ENCODE data around the gene SMIM22. TPM values are rescaled to one million over a fixed set of nuclear protein-coding genes. Genes with fewer than 3 reads are reported as not detected.

The SMIM22 gene
- total RNA-seq, 1 donor from 2014 or later = not detected

- no peak for TF ChIP-seq CTCF (conservative IDR thresholded peaks at IDR 0.05)
- Mint-ChIP-seq H3K27me3 (ENCODE audit: low read depth) (no peaks in the 10 kb centered on the region), H3K9me3 (no peaks in the 10 kb centered on the region), H3K4me1 (no peaks in the 10 kb centered on the region), H3K4me3 (no peak overlapping the region), H3K27ac (ENCODE audit: unreplicated experiment) (no peak overlapping the region), H3K36me3 (ENCODE audit: low read depth) (peaks cover 8% of the 10 kb centered on the region)
- DNase-seq (ENCODE audit: low read depth, low spot score) = no peak
Observed at GRCh38 chr16:4820652-4821051, 25.5 kb downstream of the SMIM22 start.

- no peak for DNase-seq (ENCODE audit: low read depth, low spot score)
- no peak for TF ChIP-seq CTCF (conservative IDR thresholded peaks at IDR 0.05)
- Mint-ChIP-seq H3K9me3 (no peaks in the 10 kb centered on the region), H3K4me3 (no peak overlapping the region), H3K27me3 (ENCODE audit: low read depth) (no peaks in the 10 kb centered on the region), H3K4me1 (no peaks in the 10 kb centered on the region), H3K36me3 (ENCODE audit: low read depth) (peaks cover 4% of the 10 kb centered on the region), H3K27ac (ENCODE audit: unreplicated experiment) (peak overlapping the region; percentile 44)
Observed at GRCh38 chr16:4825196-4825595, 30.0 kb downstream of the SMIM22 start.

GRCh38 chr16:4826526-4826925, 31.4 kb downstream of the SMIM22 start:
- no peak for DNase-seq (ENCODE audit: low read depth, low spot score)
- H3K36me3 Mint-ChIP-seq (ENCODE audit: low read depth) = peaks cover 8% of the 10 kb centered on the region
- no peaks in the 10 kb centered on the region for H3K27me3 Mint-ChIP-seq (ENCODE audit: low read depth)
- TF ChIP-seq CTCF (conservative IDR thresholded peaks at IDR 0.05) = no peak
- H3K4me1 Mint-ChIP-seq = no peaks in the 10 kb centered on the region
- H3K4me3 Mint-ChIP-seq = no peak overlapping the region
- H3K9me3 Mint-ChIP-seq = no peaks in the 10 kb centered on the region
- H3K27ac Mint-ChIP-seq (ENCODE audit: unreplicated experiment) = no peak overlapping the region

- H3K9me3 Mint-ChIP-seq = no peaks in the 10 kb centered on the region
- TF ChIP-seq CTCF (conservative IDR thresholded peaks at IDR 0.05) = no peak
Observed at GRCh38 chr16:4826980-4827379, 31.8 kb downstream of the SMIM22 start.

GRCh38 chr16:4828567-4829321, 33.6 kb downstream of the SMIM22 start:
- no peak for TF ChIP-seq CTCF (conservative IDR thresholded peaks at IDR 0.05)
- no peak overlapping the region for H3K4me3 Mint-ChIP-seq
- H3K27ac Mint-ChIP-seq (ENCODE audit: unreplicated experiment) = peak overlapping the region; percentile 6
- no peaks in the 10 kb centered on the region for H3K9me3 Mint-ChIP-seq
- no peaks in the 10 kb centered on the region for H3K27me3 Mint-ChIP-seq (ENCODE audit: low read depth)
- no peaks in the 10 kb centered on the region for H3K4me1 Mint-ChIP-seq
- peaks cover 8% of the 10 kb centered on the region for H3K36me3 Mint-ChIP-seq (ENCODE audit: low read depth)
- no peak for DNase-seq (ENCODE audit: low read depth, low spot score)

More at GRCh38 chr16:4826980-4827379, 31.8 kb downstream of the SMIM22 start:
- H3K27me3 Mint-ChIP-seq (ENCODE audit: low read depth) = no peaks in the 10 kb centered on the region
- DNase-seq (ENCODE audit: low read depth, low spot score) = no peak
- H3K27ac Mint-ChIP-seq (ENCODE audit: unreplicated experiment) = no peak overlapping the region
- H3K4me3 Mint-ChIP-seq = no peak overlapping the region
- H3K36me3 Mint-ChIP-seq (ENCODE audit: low read depth) = peaks cover 8% of the 10 kb centered on the region
- H3K4me1 Mint-ChIP-seq = no peaks in the 10 kb centered on the region
